Measurements from ENCODE around the gene SPOCD1.
A peak's percentile ranks its signal among the peaks of the same experiment; 100 is the strongest.

SPOCD1 gene

GRCh38 chr1:31799895-31800673, 15.7 kb downstream of the SPOCD1 start:
- DNase-seq (ENCODE audit: low spot score): no peak

GRCh38 chr1:31799196-31799894, 16.5 kb downstream of the SPOCD1 start:
- peak; percentile 62 for DNase-seq (ENCODE audit: low spot score)

- peak; percentile 64 for DNase-seq (ENCODE audit: low spot score)
Observed at GRCh38 chr1:31798433-31799195, 17.2 kb downstream of the SPOCD1 start.

- peak; percentile 62 for DNase-seq (ENCODE audit: low spot score)
Observed at GRCh38 chr1:31798086-31798432, 17.8 kb downstream of the SPOCD1 start.

- DNase-seq (ENCODE audit: low spot score): no peak
Observed at GRCh38 chr1:31797216-31797615, 18.6 kb downstream of the SPOCD1 start.

GRCh38 chr1:31796707-31797106, 19.1 kb downstream of the SPOCD1 start:
- DNase-seq (ENCODE audit: low spot score): peak; percentile 31

GRCh38 chr1:31795801-31796621, 19.8 kb downstream of the SPOCD1 start:
- DNase-seq (ENCODE audit: low spot score): peak; percentile 63

GRCh38 chr1:31795096-31795675, 20.6 kb downstream of the SPOCD1 start:
- DNase-seq (ENCODE audit: low spot score): no peak

GRCh38 chr1:31793586-31794285, 22.1 kb downstream of the SPOCD1 start:
- peak; percentile 58 for DNase-seq (ENCODE audit: low spot score)

- DNase-seq (ENCODE audit: low spot score): peak; percentile 42
Observed at GRCh38 chr1:31793086-31793485, 22.7 kb downstream of the SPOCD1 start.

- no peak for DNase-seq (ENCODE audit: low spot score)
Observed at GRCh38 chr1:31792541-31792940, 23.3 kb downstream of the SPOCD1 start.

GRCh38 chr1:31792116-31792515, 23.7 kb downstream of the SPOCD1 start:
- DNase-seq (ENCODE audit: low spot score): peak; percentile 60

- DNase-seq (ENCODE audit: low spot score): peak; percentile 50
Observed at GRCh38 chr1:31791131-31791858, 24.5 kb downstream of the SPOCD1 start.

- DNase-seq (ENCODE audit: low spot score): peak; percentile 50
Observed at GRCh38 chr1:31790641-31791091, 25.2 kb downstream of the SPOCD1 start.

- DNase-seq (ENCODE audit: low spot score): no peak
Observed at GRCh38 chr1:31790140-31790539, 25.7 kb downstream of the SPOCD1 start.

GRCh38 chr1:31789259-31790065, 26.4 kb downstream of the SPOCD1 start:
- DNase-seq (ENCODE audit: low spot score): peak; percentile 97

GRCh38 chr1:31788825-31789256, 27.0 kb downstream of the SPOCD1 start:
- DNase-seq (ENCODE audit: low spot score): no peak

- peak; percentile 92 for DNase-seq (ENCODE audit: low spot score)
Observed at GRCh38 chr1:31788138-31788824, 27.5 kb downstream of the SPOCD1 start.

- no peak for DNase-seq (ENCODE audit: low spot score)
Observed at GRCh38 chr1:31787786-31788137, 28.1 kb downstream of the SPOCD1 start.

Data from left forelimb (tissue), 1 donor.